Adrenal gland (tissue), 12 donors: ENCODE data around the gene L3MBTL1. TPM values are rescaled to one million over a fixed set of nuclear protein-coding genes. Genes with fewer than 3 reads are reported as not detected.

ENCODE experiments used
- DNase-seq, 7 donors: peaks; one replicate each; pipeline ENCODE4 v3.0.0-alpha.2; 2019 to 2020
- H3K27ac ChIP-seq, 5 donors: fragments of 200-600 bp; sonication (generic) in 4 of 5; 1 replicate in 3 of 5; 2 replicates in 2 of 5; pipeline versions ENCODE4 v1.5.1 to v1.8.0; 2016 to 2020; ENCODE audit warnings: mild to moderate bottlenecking in 1 of 5
- H3K27me3 ChIP-seq: fragments of 200-600 bp; 2 replicates; pipeline ENCODE4 v1.8.0; 2021
- H3K36me3 ChIP-seq, 2 donors: fragments of 200-600 bp; replicated peaks in 1 of 2; 1 replicate in 1 of 2; 2 replicates in 1 of 2; pipeline versions ENCODE4 v1.5.1 to v1.8.0; 2018 to 2022
- H3K4me1 ChIP-seq, 2 donors: fragments of 200-600 bp; replicated peaks in 1 of 2; 1 replicate in 1 of 2; 2 replicates in 1 of 2; pipeline versions ENCODE4 v1.5.1 to v1.8.0; 2018 to 2021
- H3K4me3 ChIP-seq, 4 donors: fragments of 200-600 bp; sonication (generic) in 3 of 4; one replicate each; pipeline ENCODE4 v1.5.1; 2016 to 2018
- H3K9me3 ChIP-seq, 3 donors: fragments of 200-600 bp; sonication (generic) in 1 of 3; replicated peaks in 1 of 3; 1 replicate in 2 of 3; 2 replicates in 1 of 3; pipeline versions ENCODE4 v1.5.1 to v1.8.0; 2016 to 2021
- CTCF ChIP-seq, 6 experiments: fragments of 450-650 bp in 4 of 6; fragments of 200-600 bp in 2 of 6; sonication (generic) in 1 of 6; IDR thresholded peaks; 1 replicate in 5 of 6; 2 replicates in 1 of 6; pipeline versions ENCODE4 v1.5.1 to v1.8.0; 2016 to 2021; ENCODE audit warnings: antibody characterized with exemption in 6 of 6, mild to moderate bottlenecking in 2 of 6, moderate library complexity in 1 of 6
- POLR2A ChIP-seq, 2 donors: fragments of 450-650 bp; IDR thresholded peaks; one replicate each; pipeline ENCODE4 v1.6.1; 2017; ENCODE audit warnings: antibody characterized with exemption in 2 of 2, mild to moderate bottlenecking in 2 of 2, moderate library complexity in 1 of 2
- WGBS, 4 donors: extraction: QIAGEN DNeasy Blood & Tissue Kit in 2 of 4; methylation state at CpG; one replicate each; pipeline versions ENCODE4 v1.1.5 to v1.1.7; 2013 to 2017; 5-methylcytosine and 5-hydroxymethylcytosine counted together
- intact Hi-C, 2 donors: fragments of 100-400 bp; cut with DNase I; formaldehyde crosslinking; loops; one replicate each; pipeline versions ENCODE4 v1.14.1 to v1.15.0; 2022 to 2023
- polyA plus RNA-seq, 3 donors: library from polyadenylated mRNA; stranded (reverse); fragments of 200-250 nt in 2 of 3; fragments of 350-450 nt in 1 of 3; fragmentation: Illumina TruSeq in 1 of 3; extraction: RNeasy Lipid Tissue Mini Kit (QIAGEN cat#74804) in 1 of 3; gene quantifications; one replicate each; pipeline ENCODE4 v1.2.3, GENCODE V29; 2013 to 2014
- total RNA-seq, 9 donors: library from RNA; depleted of rRNA in 4 of 9; stranded (reverse); fragments of >200 nt in 4 of 9; fragments of 120-200 nt in 1 of 9; fragmentation: NEBNext Ultra II Directional in 1 of 9; extraction: Animal tissue kit (Norgen Biotek cat#: 25700) in 1 of 9; gene quantifications; one replicate each; pipeline versions ENCODE4 v1.1.0 to v1.2.4, GENCODE V29; 2013 to 2023
- donor health status: healthy with polysubstance abuse.
- donor health status: Bipolar disorder and iron deficiency.
- donor health status: DM: yes; HTN: yes; CAD: no.
- donor health status: DM: no; HTN: no; CAD: no.
- donor health status: DM: no; HTN: no; CAD: no.
- donor health status: DM: yes; HTN: yes; CAD: no.

L3MBTL1 gene
- total and polyA plus RNA-seq, 12 donors = 3.3 to 24.4 (median 14.0) TPM

- TF ChIP-seq CTCF (IDR thresholded peaks at IDR 0.05) (no peak), POLR2A (IDR thresholded peaks at IDR 0.05) (no peak)
- no peaks in the 10 kb centered on the region for H3K27me3 ChIP-seq
- no peak overlapping the region for H3K4me3 ChIP-seq
- H3K4me1 ChIP-seq = peaks cover 0 to 4% of the 10 kb centered on the region in 2 donors
- DNase-seq = peak in 1 of 7 donors; percentile 7
- no peaks in the 10 kb centered on the region for H3K9me3 ChIP-seq
- no peak overlapping the region for H3K27ac ChIP-seq
- intact Hi-C loops = loop anchor here (5.0 to 10.0 kb wide), 3 partner anchors 157 to 552 kb away; no protein-coding TSS in a partner anchor
- H3K36me3 ChIP-seq = no peaks in the 10 kb centered on the region
- 70 to 90% (median 86%) methylated on average over 5 to 7 of the region's 7 CpGs for WGBS, 4 donors
These were observed 28.0 kb downstream of the L3MBTL1 start for GRCh38 chr20:43535370-43536004.

GRCh38 chr20:43536041-43536816 is 28.7 kb downstream of the L3MBTL1 start:
- Histone ChIP-seq H3K27me3 (no peaks in the 10 kb centered on the region), H3K36me3 (no peaks in the 10 kb centered on the region), H3K9me3 (no peaks in the 10 kb centered on the region), H3K4me1 (peaks cover 0 to 4% of the 10 kb centered on the region in 2 donors), H3K4me3 (no peak overlapping the region), H3K27ac (peak overlapping the region in 2 of 5 donors; percentile 4 to 10)
- DNase-seq = peak in 1 of 7 donors; percentile 12
- 89 to 93% (median 90%) methylated on average over 13 to 19 of the region's 19 CpGs for WGBS, 4 donors
- intact Hi-C loops = loop anchor here (5.0 to 10.0 kb wide), 3 partner anchors 156 to 551 kb away; no protein-coding TSS in a partner anchor
- TF ChIP-seq POLR2A (IDR thresholded peaks at IDR 0.05) = no peak
- TF ChIP-seq CTCF (IDR thresholded peaks at IDR 0.05) = no peak

GRCh38 chr20:43536817-43537440 is 29.4 kb downstream of the L3MBTL1 start:
- DNase-seq = peak in 6 of 7 donors; percentile 23 to 72 (median 48)
- intact Hi-C loops = loop anchor here (5.0 to 10.0 kb wide), 3 partner anchors 155 to 550 kb away; no protein-coding TSS in a partner anchor
- no peak for TF ChIP-seq POLR2A (IDR thresholded peaks at IDR 0.05)
- no peak for TF ChIP-seq CTCF (IDR thresholded peaks at IDR 0.05)
- H3K27me3 ChIP-seq = no peaks in the 10 kb centered on the region
- peaks cover 0 to 4% of the 10 kb centered on the region in 2 donors for H3K4me1 ChIP-seq
- 50 to 62% (median 57%) methylated on average over 1 to 2 of the region's 2 CpGs for WGBS, 4 donors
- H3K4me3 ChIP-seq = no peak overlapping the region
- H3K9me3 ChIP-seq = no peaks in the 10 kb centered on the region
- no peaks in the 10 kb centered on the region for H3K36me3 ChIP-seq
- peak overlapping the region in 2 of 5 donors; percentile 4 to 10 for H3K27ac ChIP-seq
